ENCODE results near the gene KCNK3.

KCNK3 gene

GRCh38 chr2:26687801-26688200, 4.7 kb upstream of the KCNK3 start:
- DNase-seq (ENCODE audit: low read depth in 2 of 2) = no peak

GRCh38 chr2:26691161-26691560, 1.4 kb upstream of the KCNK3 start:
- DNase-seq (ENCODE audit: low read depth in 2 of 2) = no peak

DNA sequence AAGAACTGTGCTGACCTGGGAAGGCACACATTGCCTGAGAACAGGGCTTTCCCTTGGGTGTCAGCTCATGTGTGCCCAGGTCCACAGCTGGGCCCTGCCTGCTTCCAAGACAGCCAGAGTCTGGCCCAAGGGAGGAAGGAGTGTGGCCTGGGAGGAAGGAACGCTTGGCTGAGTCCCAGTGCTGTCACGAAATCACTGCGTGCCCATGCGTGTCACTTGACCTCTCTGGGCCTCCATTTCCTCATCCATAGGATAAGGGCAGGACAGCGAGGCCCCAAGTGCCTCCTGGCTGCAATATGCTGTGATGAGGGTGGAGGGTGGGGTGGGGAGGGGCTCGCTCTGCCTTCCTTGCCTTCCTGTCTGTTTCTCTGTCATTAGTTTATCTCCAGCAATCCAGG, 642 bp upstream of the KCNK3 start:
- DNase-seq (ENCODE audit: low read depth in 2 of 2) = no peak

GRCh38 chr2:26692897-26693849, 651 bp downstream of the KCNK3 start:
- no peak for DNase-seq (ENCODE audit: low read depth in 2 of 2)

- DNase-seq (ENCODE audit: low read depth in 2 of 2) = no peak
These were observed 1.5 kb downstream of the KCNK3 start for GRCh38 chr2:26694001-26694400.

- no peak for DNase-seq (ENCODE audit: low read depth in 2 of 2)
These were observed 3.9 kb downstream of the KCNK3 start for GRCh38 chr2:26696351-26696816.

DNA sequence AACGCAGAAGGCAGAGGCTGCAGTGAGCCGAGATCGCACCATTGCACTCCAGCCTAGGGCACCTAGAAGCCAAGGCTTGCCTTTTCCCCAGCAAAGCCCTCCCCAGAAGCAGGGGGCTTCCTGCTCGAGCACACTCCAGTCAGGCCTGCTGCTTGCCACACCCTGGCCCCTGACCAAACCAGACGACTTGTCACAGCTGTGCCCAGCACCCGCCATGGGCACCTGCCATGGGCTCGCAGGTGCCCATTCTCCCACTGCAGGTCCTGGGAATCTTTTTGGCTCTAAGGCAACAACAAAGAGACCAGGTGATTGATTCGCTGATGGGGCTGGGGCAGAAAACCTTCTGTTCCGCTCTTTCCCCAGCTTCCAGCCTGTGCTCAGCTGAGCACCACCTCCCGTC, 4.9 kb downstream of the KCNK3 start:
- no peak for DNase-seq (ENCODE audit: low read depth in 2 of 2)

DNA sequence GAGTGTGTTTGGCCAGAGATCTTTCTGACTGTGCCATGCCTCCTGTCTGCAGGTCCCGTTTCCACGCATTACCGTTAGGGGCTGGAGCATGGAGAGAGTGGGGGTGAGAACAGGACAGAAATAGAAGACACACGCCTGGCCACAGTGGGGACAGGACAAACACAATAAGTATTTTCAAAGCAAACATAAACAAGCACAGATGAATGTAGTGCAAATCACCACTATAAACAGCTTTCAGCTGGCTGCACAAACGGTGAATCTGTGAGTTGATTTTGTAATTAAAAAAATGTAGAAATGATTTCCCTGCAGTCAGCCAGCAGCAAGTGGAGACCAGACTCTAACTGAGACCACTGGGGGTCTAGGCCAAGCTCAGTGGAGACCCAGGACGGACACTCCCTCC, 6.8 kb downstream of the KCNK3 start:
- no peak for DNase-seq (ENCODE audit: low read depth in 2 of 2)

- DNase-seq (ENCODE audit: low read depth in 2 of 2) = no peak
These were observed 7.6 kb downstream of the KCNK3 start for GRCh38 chr2:26700078-26700477.

GRCh38 chr2:26701596-26701995, 9.1 kb downstream of the KCNK3 start:
- DNase-seq (ENCODE audit: low read depth in 2 of 2) = no peak

- DNase-seq (ENCODE audit: low read depth in 2 of 2) = no peak
These were observed 9.5 kb downstream of the KCNK3 start for GRCh38 chr2:26702025-26702424.

DNA sequence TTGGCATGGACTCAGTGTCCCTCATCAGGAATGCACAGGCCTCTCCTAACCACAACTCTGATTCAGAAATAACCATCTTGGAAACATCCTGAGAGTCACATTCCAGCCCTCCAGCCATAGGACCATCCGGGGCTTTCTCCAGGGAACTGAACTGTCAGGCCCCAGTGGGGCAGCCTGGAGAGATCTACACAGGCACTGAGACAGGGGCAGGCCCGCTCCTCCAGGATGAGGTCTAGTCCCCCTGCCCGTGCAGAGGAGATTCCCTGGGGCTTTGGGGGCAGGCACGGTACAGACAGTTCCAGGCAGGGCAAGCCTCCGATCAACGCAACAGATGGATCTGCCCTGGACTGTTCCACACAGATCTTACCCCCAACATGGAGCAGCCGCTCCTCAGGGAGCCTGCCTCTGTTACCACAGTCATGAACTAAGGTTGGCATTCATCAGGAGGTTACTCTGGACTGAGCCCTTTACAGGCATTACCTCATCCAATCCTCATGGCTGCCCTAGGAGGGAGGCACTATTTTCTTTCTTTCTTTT, 12.0 kb downstream of the KCNK3 start:
- DNase-seq (ENCODE audit: low read depth in 2 of 2) = no peak

DNA sequence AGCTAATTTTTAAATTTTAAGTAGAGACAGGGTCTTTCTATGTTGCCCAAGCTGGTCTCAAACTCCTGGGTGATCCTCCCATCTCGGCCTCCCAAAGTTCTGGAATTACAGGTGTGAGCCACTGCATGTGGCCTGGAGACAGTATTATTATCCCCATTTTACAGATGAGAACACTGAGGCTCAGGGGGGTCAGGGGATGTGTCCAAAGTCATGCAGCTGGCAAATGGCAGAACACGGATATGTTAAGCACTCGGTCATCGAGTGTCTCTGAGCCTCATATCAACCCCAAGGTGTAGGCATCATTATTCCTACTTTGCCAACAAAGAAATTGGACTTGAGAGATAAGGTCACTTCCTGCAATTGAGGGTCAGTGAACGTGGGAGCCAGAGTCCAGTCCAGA, 12.6 kb downstream of the KCNK3 start:
- DNase-seq (ENCODE audit: low read depth in 2 of 2) = no peak

DNA sequence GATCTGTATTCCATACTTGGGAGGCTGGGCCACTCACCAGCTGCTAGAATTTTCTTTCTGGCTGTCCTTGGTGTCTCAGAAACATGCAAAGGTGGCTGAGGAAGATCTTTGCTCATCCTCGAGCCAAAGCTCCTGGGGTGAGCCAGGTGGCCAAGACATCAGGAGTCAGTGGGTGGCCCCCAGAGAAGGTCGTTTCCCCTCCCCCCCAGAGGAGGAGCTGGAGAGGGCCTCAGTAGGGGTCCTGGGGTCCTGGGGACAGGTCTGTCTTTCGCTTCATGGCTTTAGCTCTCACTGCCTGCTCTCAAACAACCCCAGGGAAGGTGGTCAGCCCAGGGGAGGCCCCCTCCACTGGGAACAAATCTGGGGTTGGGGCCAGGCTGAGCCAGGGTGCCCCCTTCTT, 13.6 kb downstream of the KCNK3 start:
- no peak for DNase-seq (ENCODE audit: low read depth in 2 of 2)

DNA sequence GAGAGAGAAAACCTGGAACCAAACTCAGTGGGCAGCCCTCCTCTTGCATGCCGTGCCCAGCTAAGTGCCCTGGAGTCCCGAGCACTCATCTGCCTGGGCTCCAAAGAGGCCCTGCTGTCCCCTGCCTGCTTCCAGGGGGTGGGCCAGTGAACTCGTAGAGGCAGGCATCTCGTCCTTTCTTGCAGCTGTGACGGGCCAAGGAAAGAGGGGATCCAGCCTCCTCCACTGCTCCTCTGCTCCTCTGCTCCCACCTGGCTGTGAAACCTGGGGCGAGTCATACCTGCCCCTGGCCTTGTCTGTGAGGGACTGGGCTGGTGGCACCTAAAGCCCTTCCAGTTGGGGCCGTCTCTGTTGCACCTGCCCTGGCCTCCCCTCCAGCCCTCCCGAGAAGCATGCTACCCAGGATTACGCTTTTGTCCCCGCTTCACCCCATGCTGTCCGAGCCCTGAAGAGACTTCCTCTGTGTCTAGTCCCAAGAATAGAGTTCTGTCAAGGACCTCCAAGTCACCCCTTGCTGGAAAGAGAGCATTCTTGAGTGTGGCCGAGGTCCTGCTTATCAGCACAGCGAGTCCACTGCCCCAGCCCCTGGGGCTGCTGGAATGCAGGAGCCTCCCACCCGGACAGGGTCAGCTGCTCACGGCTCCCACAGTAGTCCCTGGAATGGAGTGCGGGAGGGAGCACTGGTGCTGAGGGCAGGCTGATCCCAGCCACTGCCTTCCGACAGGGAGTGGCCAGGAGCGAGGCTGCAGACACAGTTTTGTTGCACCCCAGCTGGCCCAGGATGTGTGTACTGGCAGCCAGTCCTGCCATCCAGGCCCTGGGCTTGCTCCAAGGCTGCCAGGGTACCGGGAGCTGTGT, 14.3 kb downstream of the KCNK3 start:
- DNase-seq (ENCODE audit: low read depth in 2 of 2) = no peak

DNA sequence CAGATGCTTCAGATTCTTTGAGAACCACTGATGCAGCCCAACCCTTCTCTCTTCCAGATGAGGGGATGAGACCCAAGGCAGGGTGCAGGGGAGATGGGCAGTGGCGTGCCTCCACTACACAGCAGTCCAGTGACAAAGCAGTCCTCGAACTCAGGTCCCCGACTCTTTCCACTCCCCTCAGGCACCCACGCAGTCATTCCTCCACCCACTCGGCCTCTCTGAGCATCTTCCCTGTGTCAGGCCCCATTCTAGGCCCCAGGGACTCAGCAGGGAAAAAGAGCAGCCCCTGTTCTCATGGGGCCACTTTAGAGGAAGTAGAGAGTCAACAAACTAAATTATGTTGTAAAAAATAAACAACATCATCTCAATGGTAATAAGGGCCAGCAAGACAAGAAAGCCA, 15.2 kb downstream of the KCNK3 start:
- no peak for DNase-seq (ENCODE audit: low read depth in 2 of 2)

DNA sequence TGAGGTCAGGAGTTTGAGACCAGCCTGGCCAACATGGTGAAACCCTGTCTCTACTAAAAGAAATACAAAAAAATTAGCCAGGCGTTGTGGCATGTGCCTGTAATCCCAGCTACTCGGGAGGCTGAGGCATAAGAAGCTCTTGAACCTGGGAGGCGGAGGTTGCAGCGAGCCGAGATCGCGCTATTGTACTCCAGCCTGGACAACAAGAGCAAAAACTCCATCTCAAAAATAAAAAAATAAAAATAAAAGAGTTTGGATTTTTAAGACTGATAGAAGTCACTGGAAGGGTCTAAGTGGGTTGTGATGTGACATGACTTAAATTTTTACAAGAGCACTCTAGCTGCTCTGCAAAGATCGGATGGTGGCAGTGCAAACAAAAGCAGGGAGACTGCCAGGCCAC, 15.9 kb downstream of the KCNK3 start:
- no peak for DNase-seq (ENCODE audit: low read depth in 2 of 2)

GRCh38 chr2:26709323-26710110, 17.0 kb downstream of the KCNK3 start:
- DNase-seq (ENCODE audit: low read depth in 2 of 2) = no peak

GRCh38 chr2:26710145-26710544, 17.6 kb downstream of the KCNK3 start:
- DNase-seq (ENCODE audit: low read depth in 2 of 2) = no peak

GRCh38 chr2:26710743-26711456, 18.4 kb downstream of the KCNK3 start:
- DNase-seq (ENCODE audit: low read depth in 2 of 2) = no peak
